Suprapubic skin (tissue), 4 donors: Measurements from ENCODE around the gene PRSS56. TPM values are rescaled to one million over a fixed set of nuclear protein-coding genes. Genes with fewer than 3 reads are reported as not detected.

Experiments used
- DNase-seq, 2 donors: peaks; one replicate each; pipeline ENCODE4 v3.0.0-alpha.2; 2019; ENCODE audit warnings: low spot score in 2 of 2
- H3K27ac ChIP-seq: fragments of 200-600 bp; sonication (generic); one replicate; pipeline ENCODE4 v1.5.1; 2019
- H3K27me3 ChIP-seq: fragments of 200-600 bp; sonication (generic); one replicate; pipeline ENCODE4 v1.5.1; 2019
- H3K36me3 ChIP-seq: fragments of 200-600 bp; sonication (generic); one replicate; pipeline ENCODE4 v1.5.1; 2019
- H3K4me1 ChIP-seq: fragments of 200-600 bp; sonication (generic); one replicate; pipeline ENCODE4 v1.5.1; 2019
- H3K4me3 ChIP-seq: fragments of 200-600 bp; sonication (generic); one replicate; pipeline ENCODE4 v1.5.1; 2019; ENCODE audit warnings: mild to moderate bottlenecking
- H3K9me3 ChIP-seq: fragments of 200-600 bp; sonication (generic); one replicate; pipeline ENCODE4 v1.5.1; 2019
- EP300 ChIP-seq: sonication (generic); formaldehyde crosslinking; IDR thresholded peaks from one replicate; pipeline ENCODE4 v1.6.1; 2017; ENCODE audit warnings: antibody characterized with exemption
- POLR2A ChIP-seq, 2 donors: fragments of 450-650 bp; IDR thresholded peaks; one replicate each; pipeline ENCODE4 v1.6.1; 2017; ENCODE audit warnings: antibody characterized with exemption in 2 of 2, mild to moderate bottlenecking in 2 of 2, moderate library complexity in 2 of 2
- POLR2AphosphoS5 ChIP-seq, 3 donors: sonication (generic); formaldehyde crosslinking; IDR thresholded peaks; one replicate each; pipeline ENCODE4 v1.6.1; 2017; ENCODE audit warnings: antibody characterized with exemption in 3 of 3
- WGBS: methylation state at CpG from one replicate; pipeline ENCODE4 v1.1.5; 2018; 5-methylcytosine and 5-hydroxymethylcytosine counted together
- total RNA-seq, 4 donors: library from RNA; depleted of rRNA; stranded (reverse); fragments of >200 nt; gene quantifications; one replicate each; pipeline ENCODE4 v1.1.0, GENCODE V29; 2016
- TF ChIP-seq, protein P1 (sequence below), 2 donors: fragments of 200-600 bp in 1 of 2; fragments of 450-650 bp in 1 of 2; sonication (generic) in 1 of 2; IDR thresholded peaks; one replicate each; pipeline ENCODE4 v1.5.1; 2016 to 2019; ENCODE audit warnings: antibody characterized with exemption in 2 of 2, mild to moderate bottlenecking in 1 of 2, moderate library complexity in 1 of 2

Gene PRSS56
- total RNA-seq, 4 donors from 2014 or later = not detected

- H3K36me3 ChIP-seq = no peaks in the 10 kb centered on the region
- H3K27me3 ChIP-seq = peaks cover 17% of the 10 kb centered on the region
- TF ChIP-seq POLR2AphosphoS5 (IDR thresholded peaks at IDR 0.05) (no peak), POLR2A (IDR thresholded peaks at IDR 0.05) (no peak), EP300 (no peak)
- TF ChIP-seq, protein P1, sequence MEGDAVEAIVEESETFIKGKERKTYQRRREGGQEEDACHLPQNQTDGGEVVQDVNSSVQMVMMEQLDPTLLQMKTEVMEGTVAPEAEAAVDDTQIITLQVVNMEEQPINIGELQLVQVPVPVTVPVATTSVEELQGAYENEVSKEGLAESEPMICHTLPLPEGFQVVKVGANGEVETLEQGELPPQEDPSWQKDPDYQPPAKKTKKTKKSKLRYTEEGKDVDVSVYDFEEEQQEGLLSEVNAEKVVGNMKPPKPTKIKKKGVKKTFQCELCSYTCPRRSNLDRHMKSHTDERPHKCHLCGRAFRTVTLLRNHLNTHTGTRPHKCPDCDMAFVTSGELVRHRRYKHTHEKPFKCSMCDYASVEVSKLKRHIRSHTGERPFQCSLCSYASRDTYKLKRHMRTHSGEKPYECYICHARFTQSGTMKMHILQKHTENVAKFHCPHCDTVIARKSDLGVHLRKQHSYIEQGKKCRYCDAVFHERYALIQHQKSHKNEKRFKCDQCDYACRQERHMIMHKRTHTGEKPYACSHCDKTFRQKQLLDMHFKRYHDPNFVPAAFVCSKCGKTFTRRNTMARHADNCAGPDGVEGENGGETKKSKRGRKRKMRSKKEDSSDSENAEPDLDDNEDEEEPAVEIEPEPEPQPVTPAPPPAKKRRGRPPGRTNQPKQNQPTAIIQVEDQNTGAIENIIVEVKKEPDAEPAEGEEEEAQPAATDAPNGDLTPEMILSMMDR (IDR thresholded peaks at IDR 0.05) = no peak
- 94% methylated on average over 7 of the region's 7 CpGs for WGBS
- no peak overlapping the region for H3K27ac ChIP-seq
- H3K4me1 ChIP-seq = no peaks in the 10 kb centered on the region
- no peak for DNase-seq
- no peak overlapping the region for H3K4me3 ChIP-seq
- no peaks in the 10 kb centered on the region for H3K9me3 ChIP-seq
Measured at GRCh38 chr2:232495292-232495691, 24.9 kb upstream of the PRSS56 start.

GRCh38 chr2:232496501-232497270 is 23.5 kb upstream of the PRSS56 start:
- WGBS = 90% methylated on average over 4 of the region's 20 CpGs

GRCh38 chr2:232497348-232497747 is 22.8 kb upstream of the PRSS56 start:
- Histone ChIP-seq H3K27me3 (peaks cover 32% of the 10 kb centered on the region), H3K9me3 (no peaks in the 10 kb centered on the region), H3K4me1 (peaks cover 3% of the 10 kb centered on the region), H3K4me3 (no peak overlapping the region), H3K36me3 (no peaks in the 10 kb centered on the region), H3K27ac (no peak overlapping the region)
- 64% methylated on average over 13 of the region's 13 CpGs for WGBS
- no peak for DNase-seq
- no peak for TF ChIP-seq POLR2AphosphoS5 (IDR thresholded peaks at IDR 0.05)
- TF ChIP-seq POLR2A (IDR thresholded peaks at IDR 0.05) = no peak
- no peak for TF ChIP-seq EP300
- TF ChIP-seq, protein P1 (IDR thresholded peaks at IDR 0.05) = no peak

More at GRCh38 chr2:232496501-232497270, 23.5 kb upstream of the PRSS56 start:
- no peak overlapping the region for H3K4me3 ChIP-seq
- DNase-seq = no peak
- no peak overlapping the region for H3K27ac ChIP-seq
- no peaks in the 10 kb centered on the region for H3K36me3 ChIP-seq
- H3K27me3 ChIP-seq = peaks cover 25% of the 10 kb centered on the region
- no peaks in the 10 kb centered on the region for H3K9me3 ChIP-seq
- TF ChIP-seq EP300 (no peak), POLR2A (IDR thresholded peaks at IDR 0.05) (no peak), POLR2AphosphoS5 (IDR thresholded peaks at IDR 0.05) (no peak)
- TF ChIP-seq, protein P1 (IDR thresholded peaks at IDR 0.05) = no peak
- no peaks in the 10 kb centered on the region for H3K4me1 ChIP-seq

DNA sequence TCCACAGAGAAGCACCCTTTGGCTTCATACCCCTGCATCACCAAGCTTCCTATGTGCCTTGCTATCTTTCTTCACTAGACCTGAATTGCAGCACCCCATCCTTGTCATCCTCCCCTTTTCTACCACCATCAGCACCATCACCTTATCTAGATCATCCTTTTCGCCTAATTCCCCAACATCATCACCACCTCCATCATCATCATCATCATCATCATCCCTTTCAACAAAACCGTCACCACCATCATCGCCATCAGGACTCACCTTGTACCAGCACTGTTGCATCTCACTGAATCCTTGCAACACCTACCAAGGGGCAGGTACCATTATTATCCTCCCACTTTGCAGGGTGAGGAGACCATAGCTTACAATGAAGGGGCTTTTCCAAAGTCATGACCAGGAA is 21.7 kb upstream of the PRSS56 start:
- H3K36me3 ChIP-seq = no peaks in the 10 kb centered on the region
- 95% methylated on average over 3 of the region's 3 CpGs for WGBS
- no peak overlapping the region for H3K4me3 ChIP-seq
- no peak overlapping the region for H3K27ac ChIP-seq
- no peak for DNase-seq
- TF ChIP-seq EP300 (no peak), POLR2A (IDR thresholded peaks at IDR 0.05) (no peak), POLR2AphosphoS5 (IDR thresholded peaks at IDR 0.05) (no peak)
- TF ChIP-seq, protein P1 (IDR thresholded peaks at IDR 0.05) = no peak
- peaks cover 14% of the 10 kb centered on the region for H3K4me1 ChIP-seq
- H3K27me3 ChIP-seq = peaks cover 40% of the 10 kb centered on the region
- no peaks in the 10 kb centered on the region for H3K9me3 ChIP-seq

DNA sequence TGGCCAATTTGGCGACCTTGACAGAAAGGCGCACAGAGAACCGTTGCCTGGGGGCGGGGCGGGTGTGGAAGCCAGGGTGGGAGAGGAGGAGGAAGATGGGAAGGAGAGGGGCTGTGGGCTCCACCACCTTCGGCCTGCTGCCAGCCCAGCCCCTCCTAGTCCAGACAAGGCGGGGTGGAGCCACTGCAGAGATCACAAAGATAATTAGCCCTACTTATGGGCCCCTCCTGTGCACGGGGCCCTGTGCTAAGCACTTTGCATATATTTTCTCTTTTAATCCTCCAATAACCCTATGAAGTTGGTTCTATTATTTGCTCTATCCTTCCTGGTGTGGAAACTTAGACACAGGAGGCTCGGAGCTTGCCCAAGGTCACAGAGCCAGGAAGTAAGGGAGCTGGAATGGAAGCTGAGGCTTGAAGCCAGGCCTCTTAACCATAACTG is 18.8 kb upstream of the PRSS56 start:
- H3K27me3 ChIP-seq = peaks cover 64% of the 10 kb centered on the region
- no peak for DNase-seq
- H3K36me3 ChIP-seq = no peaks in the 10 kb centered on the region
- TF ChIP-seq, protein P1 (IDR thresholded peaks at IDR 0.05) = no peak
- TF ChIP-seq EP300 (no peak), POLR2A (IDR thresholded peaks at IDR 0.05) (no peak), POLR2AphosphoS5 (IDR thresholded peaks at IDR 0.05) (no peak)
- peaks cover 19% of the 10 kb centered on the region for H3K4me1 ChIP-seq
- H3K27ac ChIP-seq = no peak overlapping the region
- WGBS = 68% methylated on average over 9 of the region's 9 CpGs
- no peaks in the 10 kb centered on the region for H3K9me3 ChIP-seq
- H3K4me3 ChIP-seq = no peak overlapping the region
